PC-9 (cell line): ENCODE measurements around the gene EBF4.

Experiments
- EZH2 ChIP-seq: fragments of 200-600 bp; sonication (generic); IDR thresholded peaks from 2 replicates; pipeline ENCODE4 v1.8.0; 2017; ENCODE audit warnings: antibody characterized with exemption, low read depth
- TF ChIP-seq, protein P1 (sequence below): fragments of 200-600 bp; sonication (generic); conservative IDR thresholded peaks from 2 replicates; pipeline ENCODE4 v1.6.1; 2017; ENCODE audit warnings: mixed run types, antibody characterized with exemption, mild to moderate bottlenecking, moderate library complexity

DNA sequence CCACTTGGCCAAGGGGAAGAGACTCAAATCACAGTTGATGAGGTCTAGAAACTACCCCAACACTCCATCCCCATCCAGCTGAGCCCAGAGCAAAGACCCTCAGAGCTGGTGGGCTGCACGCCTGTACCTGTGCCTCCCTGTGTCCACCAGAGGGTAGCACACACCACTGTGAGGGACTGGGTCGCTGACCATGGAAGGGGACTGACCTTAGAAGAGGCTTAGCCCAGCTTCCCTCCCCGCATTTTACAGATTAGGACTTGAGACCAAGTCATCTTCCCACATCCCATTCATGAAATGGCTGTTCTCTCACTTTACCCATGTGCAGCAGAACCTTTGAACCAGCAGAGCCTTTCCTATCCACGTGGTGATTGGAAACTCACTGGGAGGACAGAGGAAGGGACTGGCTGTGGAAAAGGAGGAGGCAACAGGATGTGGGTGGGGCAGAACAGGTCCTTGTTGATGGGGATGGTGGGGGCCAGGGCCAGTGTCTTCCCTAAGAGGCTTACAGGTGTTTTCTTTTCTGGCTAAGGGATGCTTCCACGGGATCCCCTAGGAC lies 63.6 kb downstream of the EBF4 start:
- TF ChIP-seq, protein P1, sequence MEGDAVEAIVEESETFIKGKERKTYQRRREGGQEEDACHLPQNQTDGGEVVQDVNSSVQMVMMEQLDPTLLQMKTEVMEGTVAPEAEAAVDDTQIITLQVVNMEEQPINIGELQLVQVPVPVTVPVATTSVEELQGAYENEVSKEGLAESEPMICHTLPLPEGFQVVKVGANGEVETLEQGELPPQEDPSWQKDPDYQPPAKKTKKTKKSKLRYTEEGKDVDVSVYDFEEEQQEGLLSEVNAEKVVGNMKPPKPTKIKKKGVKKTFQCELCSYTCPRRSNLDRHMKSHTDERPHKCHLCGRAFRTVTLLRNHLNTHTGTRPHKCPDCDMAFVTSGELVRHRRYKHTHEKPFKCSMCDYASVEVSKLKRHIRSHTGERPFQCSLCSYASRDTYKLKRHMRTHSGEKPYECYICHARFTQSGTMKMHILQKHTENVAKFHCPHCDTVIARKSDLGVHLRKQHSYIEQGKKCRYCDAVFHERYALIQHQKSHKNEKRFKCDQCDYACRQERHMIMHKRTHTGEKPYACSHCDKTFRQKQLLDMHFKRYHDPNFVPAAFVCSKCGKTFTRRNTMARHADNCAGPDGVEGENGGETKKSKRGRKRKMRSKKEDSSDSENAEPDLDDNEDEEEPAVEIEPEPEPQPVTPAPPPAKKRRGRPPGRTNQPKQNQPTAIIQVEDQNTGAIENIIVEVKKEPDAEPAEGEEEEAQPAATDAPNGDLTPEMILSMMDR = peak; percentile 79
- no peak for TF ChIP-seq EZH2
